Activated CD8-positive, alpha-beta T cell treated with anti-CD3 and anti-CD28 coated beads for 36 hours (primary cell): ENCODE measurements around the gene FCHSD2. TPM values are rescaled to one million over a fixed set of nuclear protein-coding genes. Genes with fewer than 3 reads are reported as not detected.

Source experiments
- ATAC-seq: fragments of 200-7000 bp; cut with Tn5 transposase; one replicate; pipeline ENCODE4 v1.10.0; 2021; ENCODE audit warnings: mild to moderate bottlenecking, moderate library complexity
- CTCF ChIA-PET: fragments of 350-600 bp; sonication (Branson Sonifier 250); formaldehyde crosslinking; loops from one replicate; lab custom pipeline; 2021; ENCODE audit warnings: antibody characterized with exemption; lab: Charles Lee
- POLR2A ChIA-PET: fragments of 350-600 bp; sonication (Branson Sonifier 250); formaldehyde crosslinking; loops from one replicate; lab custom pipeline; 2021; ENCODE audit warnings: antibody characterized with exemption; lab: Charles Lee
- DNase-seq: peaks from one replicate; pipeline ENCODE4 v3.0.0-alpha.2; 2020
- H3K27ac Mint-ChIP-seq: one replicate; pipeline ENCODE4 v1.8.0; 2021; ENCODE audit warnings: mild to moderate bottlenecking, mixed read lengths
- H3K27me3 Mint-ChIP-seq: one replicate; pipeline ENCODE4 v1.8.0; 2021; ENCODE audit warnings: mixed read lengths
- H3K36me3 Mint-ChIP-seq: one replicate; pipeline ENCODE4 v1.8.0; 2021; ENCODE audit warnings: low read depth, mixed read lengths
- H3K4me1 Mint-ChIP-seq: one replicate; pipeline ENCODE4 v1.8.0; 2021; ENCODE audit warnings: low read depth, mixed read lengths
- H3K4me3 Mint-ChIP-seq: one replicate; pipeline ENCODE4 v1.8.0; 2021; ENCODE audit warnings: mild to moderate bottlenecking, moderate library complexity, mixed read lengths
- H3K9me3 Mint-ChIP-seq: one replicate; pipeline ENCODE4 v1.8.0; 2021; ENCODE audit warnings: mixed read lengths
- CTCF ChIP-seq: fragments of 200-600 bp; IDR thresholded peaks from one replicate; pipeline ENCODE4 v1.8.0; 2022; ENCODE audit warnings: antibody characterized with exemption, mild to moderate bottlenecking
- intact Hi-C: fragments of 100-400 bp; cut with micrococcal nuclease; formaldehyde crosslinking; loops from one replicate; pipeline ENCODE4 v1.10.0; 2022
- total RNA-seq, 2 experiments: library from RNA; stranded (reverse); gene quantifications; one replicate each; pipeline ENCODE4 v1.2.3, GENCODE V29; 2021

FCHSD2 gene
- total RNA-seq, 2 experiments from 2014 or later = 23.6 to 24.8 TPM

DNA sequence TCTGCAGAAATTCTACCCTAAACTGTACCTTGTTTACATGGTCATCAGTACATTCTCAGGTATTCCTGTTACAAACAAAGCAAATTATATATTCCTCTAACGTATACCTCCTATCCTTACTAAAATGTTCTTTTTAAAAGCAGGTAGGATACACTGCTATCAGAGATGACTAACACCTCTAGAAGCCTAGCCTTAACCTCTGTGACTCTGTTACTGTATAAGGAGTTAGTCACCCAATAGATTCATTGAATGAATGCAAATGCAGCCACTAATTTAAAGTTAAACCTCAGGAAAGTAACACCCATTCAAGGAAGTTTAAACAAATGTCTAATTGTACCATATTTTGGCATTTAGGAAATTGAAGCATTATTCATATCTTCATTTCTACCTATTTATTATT is 82.2 kb downstream of the FCHSD2 start:
- intact Hi-C loops = no loop called here
- POLR2A ChIA-PET = no interaction called here
- H3K9me3 Mint-ChIP-seq = no peaks in the 10 kb centered on the region
- H3K27ac Mint-ChIP-seq = no peak overlapping the region
- TF ChIP-seq CTCF = no peak
- H3K4me1 Mint-ChIP-seq = peaks cover 23% of the 10 kb centered on the region
- ATAC-seq (no peak), DNase-seq (no peak)
- H3K4me3 Mint-ChIP-seq = no peak overlapping the region
- CTCF ChIA-PET = no interaction called here
- peaks cover 9% of the 10 kb centered on the region for H3K36me3 Mint-ChIP-seq
- no peaks in the 10 kb centered on the region for H3K27me3 Mint-ChIP-seq

GRCh38 chr11:73058989-73059674 is 83.0 kb downstream of the FCHSD2 start:
- intact Hi-C loops = no loop called here
- Mint-ChIP-seq H3K9me3 (no peaks in the 10 kb centered on the region), H3K27ac (no peak overlapping the region), H3K27me3 (no peaks in the 10 kb centered on the region), H3K4me3 (no peak overlapping the region), H3K36me3 (peaks cover 9% of the 10 kb centered on the region), H3K4me1 (peaks cover 24% of the 10 kb centered on the region)
- no peak for DNase-seq
- ATAC-seq = no peak
- ChIA-PET CTCF (no interaction called here), POLR2A (no interaction called here)
- no peak for TF ChIP-seq CTCF

GRCh38 chr11:73055655-73056354 is 86.3 kb downstream of the FCHSD2 start:
- no peak for TF ChIP-seq CTCF
- intact Hi-C loops = no loop called here
- Mint-ChIP-seq H3K4me1 (peaks cover 17% of the 10 kb centered on the region), H3K9me3 (no peaks in the 10 kb centered on the region), H3K4me3 (no peak overlapping the region), H3K27ac (no peak overlapping the region), H3K36me3 (peaks cover 1% of the 10 kb centered on the region), H3K27me3 (no peaks in the 10 kb centered on the region)
- ChIA-PET POLR2A (no interaction called here), CTCF (interaction anchor here (0.7 kb wide), 1 partner anchor 85 kb away, joined by 3 read pairs; no protein-coding TSS in a partner anchor)
- ATAC-seq (no peak), DNase-seq (no peak)

- intact Hi-C loops = no loop called here
- H3K27ac Mint-ChIP-seq = no peak overlapping the region
- ATAC-seq (no peak), DNase-seq (no peak)
- no peak overlapping the region for H3K4me3 Mint-ChIP-seq
- peaks cover 1% of the 10 kb centered on the region for H3K36me3 Mint-ChIP-seq
- H3K27me3 Mint-ChIP-seq = no peaks in the 10 kb centered on the region
- peaks cover 16% of the 10 kb centered on the region for H3K4me1 Mint-ChIP-seq
- no peak for TF ChIP-seq CTCF
- CTCF ChIA-PET = interaction anchor here (0.7 kb wide), 1 partner anchor 84 kb away, joined by 3 read pairs; no protein-coding TSS in a partner anchor
- no peaks in the 10 kb centered on the region for H3K9me3 Mint-ChIP-seq
- POLR2A ChIA-PET = no interaction called here
Observed at GRCh38 chr11:73055002-73055401, 87.1 kb downstream of the FCHSD2 start.

DNA sequence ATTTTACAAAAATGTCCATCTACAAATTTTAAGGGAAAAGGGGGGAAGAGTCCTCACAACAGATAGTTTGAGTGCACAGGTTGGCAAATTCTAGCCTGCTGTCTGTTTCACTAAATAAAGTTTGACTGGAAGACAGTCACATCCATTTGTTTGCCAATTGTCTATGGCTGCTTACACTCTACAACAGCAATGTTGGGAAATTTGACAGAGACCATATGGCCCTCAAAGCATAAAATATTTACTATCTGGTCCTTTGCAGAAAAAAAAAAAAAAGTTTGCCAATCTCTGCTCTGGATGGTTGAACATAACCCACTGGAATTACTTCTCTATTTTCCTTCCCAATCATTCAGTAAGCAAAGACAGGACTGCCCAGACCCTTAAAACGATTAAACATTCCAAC is 88.2 kb downstream of the FCHSD2 start:
- intact Hi-C loops = no loop called here
- peaks cover 1% of the 10 kb centered on the region for H3K36me3 Mint-ChIP-seq
- DNase-seq = no peak
- peaks cover 16% of the 10 kb centered on the region for H3K4me1 Mint-ChIP-seq
- POLR2A ChIA-PET = no interaction called here
- H3K9me3 Mint-ChIP-seq = no peaks in the 10 kb centered on the region
- H3K27me3 Mint-ChIP-seq = no peaks in the 10 kb centered on the region
- no peak for TF ChIP-seq CTCF
- H3K27ac Mint-ChIP-seq = no peak overlapping the region
- CTCF ChIA-PET = no interaction called here
- no peak overlapping the region for H3K4me3 Mint-ChIP-seq
- no peak for ATAC-seq
